ENCODE measurements around the gene KCNJ3. TPM values are rescaled to one million over a fixed set of nuclear protein-coding genes. Genes with fewer than 3 reads are reported as not detected.

The KCNJ3 gene
- total RNA-seq, 2 experiments from 2014 or later = not detected

DNA sequence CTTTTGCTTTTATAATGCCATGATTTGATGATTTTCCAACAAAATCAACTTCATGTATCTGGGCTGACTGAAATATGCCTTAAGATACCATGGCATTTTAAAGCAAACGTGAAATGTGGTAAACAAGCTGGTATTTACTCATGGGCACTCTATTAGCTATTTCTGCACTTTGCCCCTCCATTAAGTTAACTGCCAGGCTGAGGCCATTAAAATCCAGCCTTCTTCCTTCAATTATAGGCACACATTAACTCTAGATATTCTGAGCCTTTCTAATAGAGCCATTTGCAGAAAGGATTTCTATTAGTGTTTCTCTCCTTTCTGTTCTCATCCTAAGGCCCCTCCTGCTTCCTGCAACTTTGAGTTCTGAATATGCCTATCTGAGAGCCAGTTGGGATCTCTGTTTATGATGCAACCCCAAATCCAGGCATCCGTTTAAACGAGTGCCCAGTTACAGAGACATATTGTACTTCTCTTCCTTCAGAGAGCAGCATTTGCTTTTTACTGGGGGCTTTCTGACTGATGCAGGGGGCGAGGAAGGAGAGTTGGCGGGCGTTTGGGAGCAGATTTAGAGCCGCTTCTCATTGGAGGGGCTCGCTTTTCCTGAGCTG is 1.6 kb upstream of the KCNJ3 start:
- peaks cover 3% of the 10 kb centered on the region for H3K36me3 Mint-ChIP-seq
- POLR2A ChIA-PET = no interaction called here
- H3K9me3 Mint-ChIP-seq = peaks cover 3% of the 10 kb centered on the region
- no peak overlapping the region for H3K4me3 Mint-ChIP-seq
- no peak for ATAC-seq (ENCODE audit: low read depth)
- no peak overlapping the region for H3K27ac Mint-ChIP-seq
- peaks cover 5% of the 10 kb centered on the region for H3K4me1 Mint-ChIP-seq
- DNase-seq = no peak
- peaks cover 46% of the 10 kb centered on the region for H3K27me3 Mint-ChIP-seq

DNA sequence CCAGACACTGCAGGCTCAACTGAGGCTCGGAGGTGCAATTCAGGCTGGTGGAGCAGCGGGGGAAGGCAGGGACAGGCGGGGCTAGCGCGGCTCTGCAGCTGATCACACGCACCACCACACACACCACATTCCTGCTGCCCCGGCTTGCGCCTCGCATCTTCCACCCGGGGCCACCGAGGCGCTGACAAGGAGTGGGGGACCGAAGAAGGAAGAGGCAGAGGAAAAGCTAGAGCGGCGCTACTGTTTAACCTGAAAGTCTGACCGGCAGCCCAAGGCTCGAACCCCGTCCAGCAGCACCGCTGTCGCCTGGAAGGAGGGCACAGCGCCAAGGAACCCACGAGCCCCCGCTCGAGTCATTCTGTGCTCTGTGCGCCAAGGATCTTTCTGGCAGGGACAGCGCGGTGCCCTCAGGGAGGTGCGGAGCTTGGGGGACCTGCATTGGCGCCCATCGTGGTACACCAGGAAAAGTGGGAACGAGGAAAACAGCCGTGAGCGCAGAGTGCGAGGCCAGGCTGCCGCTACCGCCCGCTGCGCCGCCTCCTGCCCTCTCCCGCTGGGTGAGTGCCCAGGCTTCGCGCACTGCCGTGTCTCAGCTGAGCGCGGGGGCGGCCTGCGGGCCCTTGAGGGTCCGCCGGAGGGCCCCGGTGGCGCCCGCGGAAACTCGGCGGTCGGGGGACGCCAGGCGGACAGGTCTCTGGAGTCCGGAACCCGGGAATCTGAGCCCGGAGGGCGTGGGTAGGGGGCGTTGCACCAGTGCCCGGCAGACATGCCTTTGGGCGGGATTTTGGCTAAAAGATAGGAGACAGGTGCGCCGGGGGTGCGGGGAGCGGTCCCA is 860 bp upstream of the KCNJ3 start:
- Mint-ChIP-seq H3K4me3 (peak overlapping the region; percentile 49), H3K27me3 (peaks cover 46% of the 10 kb centered on the region), H3K4me1 (peaks cover 5% of the 10 kb centered on the region), H3K36me3 (peaks cover 3% of the 10 kb centered on the region), H3K9me3 (peaks cover 3% of the 10 kb centered on the region), H3K27ac (no peak overlapping the region)
- POLR2A ChIA-PET = no interaction called here
- DNase-seq (peak; percentile 27), ATAC-seq (ENCODE audit: low read depth) (peak; percentile 30)

DNA sequence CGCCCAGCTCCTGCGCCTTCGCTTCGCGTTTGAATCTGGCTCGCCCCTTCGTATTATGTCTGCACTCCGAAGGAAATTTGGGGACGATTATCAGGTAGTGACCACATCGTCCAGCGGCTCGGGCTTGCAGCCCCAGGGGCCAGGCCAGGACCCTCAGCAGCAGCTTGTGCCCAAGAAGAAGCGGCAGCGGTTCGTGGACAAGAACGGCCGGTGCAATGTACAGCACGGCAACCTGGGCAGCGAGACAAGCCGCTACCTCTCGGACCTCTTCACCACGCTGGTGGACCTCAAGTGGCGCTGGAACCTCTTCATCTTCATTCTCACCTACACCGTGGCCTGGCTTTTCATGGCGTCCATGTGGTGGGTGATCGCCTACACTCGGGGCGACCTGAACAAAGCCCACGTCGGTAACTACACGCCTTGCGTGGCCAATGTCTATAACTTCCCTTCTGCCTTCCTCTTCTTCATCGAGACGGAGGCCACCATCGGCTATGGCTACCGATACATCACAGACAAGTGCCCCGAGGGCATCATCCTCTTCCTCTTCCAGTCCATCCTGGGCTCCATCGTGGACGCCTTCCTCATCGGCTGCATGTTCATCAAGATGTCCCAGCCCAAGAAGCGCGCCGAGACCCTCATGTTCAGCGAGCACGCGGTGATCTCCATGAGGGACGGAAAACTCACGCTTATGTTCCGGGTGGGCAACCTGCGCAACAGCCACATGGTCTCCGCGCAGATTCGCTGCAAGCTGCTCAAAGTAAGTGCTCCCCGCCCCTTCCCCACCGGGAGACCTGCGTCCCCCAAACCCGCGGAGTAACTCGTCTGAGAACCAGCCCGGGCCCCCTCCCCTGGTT is 453 bp downstream of the KCNJ3 start:
- H3K36me3 Mint-ChIP-seq = peaks cover 3% of the 10 kb centered on the region
- H3K4me3 Mint-ChIP-seq = peak overlapping the region; percentile 44
- POLR2A ChIA-PET = no interaction called here

DNA sequence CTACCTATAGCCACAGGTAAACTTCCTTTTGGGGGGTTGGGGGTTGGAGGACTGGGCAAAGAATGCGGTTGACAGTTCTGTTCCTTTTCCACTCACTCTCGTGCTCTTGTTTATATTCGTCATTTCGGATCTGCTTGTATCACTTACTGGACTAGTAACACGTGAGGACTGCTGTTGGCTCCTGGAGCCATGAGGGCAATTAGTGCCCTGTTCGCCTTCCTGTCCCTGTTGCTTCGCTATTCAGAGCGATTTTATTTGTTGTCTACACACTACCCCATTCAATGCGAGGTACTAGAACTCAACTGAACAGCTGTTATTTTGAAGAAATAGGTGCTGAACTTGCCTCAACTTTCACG is 1.1 kb downstream of the KCNJ3 start:
- H3K27ac Mint-ChIP-seq = no peak overlapping the region
- H3K27me3 Mint-ChIP-seq = peaks cover 42% of the 10 kb centered on the region
- POLR2A ChIA-PET = no interaction called here
- DNase-seq = no peak
- H3K4me1 Mint-ChIP-seq = peaks cover 5% of the 10 kb centered on the region
- no peak for ATAC-seq (ENCODE audit: low read depth)
- H3K36me3 Mint-ChIP-seq = peaks cover 3% of the 10 kb centered on the region
- peaks cover 3% of the 10 kb centered on the region for H3K9me3 Mint-ChIP-seq
- H3K4me3 Mint-ChIP-seq = no peak overlapping the region

More for the DNA sequence above, 453 bp downstream of the KCNJ3 start:
- ATAC-seq (ENCODE audit: low read depth) = no peak
- Mint-ChIP-seq H3K9me3 (peaks cover 3% of the 10 kb centered on the region), H3K27me3 (peaks cover 43% of the 10 kb centered on the region), H3K4me1 (peaks cover 5% of the 10 kb centered on the region), H3K27ac (peak overlapping the region; percentile 30)
- no peak for DNase-seq

DNA sequence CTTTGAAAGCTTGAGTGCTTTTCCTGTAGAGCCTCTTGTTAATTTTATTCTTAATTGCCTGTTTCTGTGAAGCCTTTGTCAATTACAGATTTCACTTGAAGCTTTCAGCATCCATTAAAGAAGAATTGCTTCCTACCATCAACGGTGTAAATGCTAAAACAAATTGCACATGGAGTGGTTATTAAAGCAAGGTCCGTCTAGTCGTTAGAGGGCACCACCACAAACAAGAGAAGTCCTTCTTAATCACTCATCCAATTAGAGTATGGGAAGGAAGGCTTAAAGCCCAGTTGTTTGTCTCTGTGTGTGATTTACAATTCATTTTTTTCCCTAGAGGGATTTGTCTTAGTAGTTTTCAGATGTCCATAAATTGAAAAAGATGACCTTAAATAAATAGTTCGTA is 1.6 kb downstream of the KCNJ3 start:
- POLR2A ChIA-PET = no interaction called here
- no peak for ATAC-seq (ENCODE audit: low read depth)
- Mint-ChIP-seq H3K27ac (no peak overlapping the region), H3K9me3 (peaks cover 3% of the 10 kb centered on the region), H3K27me3 (peaks cover 42% of the 10 kb centered on the region), H3K4me1 (peaks cover 5% of the 10 kb centered on the region), H3K4me3 (no peak overlapping the region), H3K36me3 (peaks cover 3% of the 10 kb centered on the region)
- no peak for DNase-seq

DNA sequence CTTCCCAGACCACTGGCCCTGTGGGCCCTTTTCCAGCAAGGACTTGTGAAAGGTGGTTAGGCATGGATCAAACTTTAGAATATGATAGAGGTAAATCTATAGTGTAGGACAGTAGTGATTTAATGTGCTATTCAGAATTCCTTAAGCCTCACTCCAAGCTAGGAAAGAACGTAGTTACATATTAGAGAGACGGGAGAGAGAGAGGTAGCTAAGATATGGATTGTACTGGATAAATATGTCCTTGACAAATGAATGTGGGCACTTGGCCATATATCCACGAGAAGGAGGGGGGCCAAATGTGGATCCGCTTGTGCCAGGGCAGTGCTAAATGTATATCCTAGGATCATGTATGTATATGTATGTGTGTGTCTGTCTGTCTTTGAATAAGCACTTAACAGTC is 6.5 kb downstream of the KCNJ3 start:
- ATAC-seq (ENCODE audit: low read depth) (no peak), DNase-seq (no peak)
- no peak overlapping the region for H3K4me3 Mint-ChIP-seq
- H3K36me3 Mint-ChIP-seq = no peaks in the 10 kb centered on the region
- no peaks in the 10 kb centered on the region for H3K9me3 Mint-ChIP-seq
- H3K27ac Mint-ChIP-seq = no peak overlapping the region
- no peaks in the 10 kb centered on the region for H3K4me1 Mint-ChIP-seq
- peaks cover 6% of the 10 kb centered on the region for H3K27me3 Mint-ChIP-seq
- POLR2A ChIA-PET = no interaction called here

DNA sequence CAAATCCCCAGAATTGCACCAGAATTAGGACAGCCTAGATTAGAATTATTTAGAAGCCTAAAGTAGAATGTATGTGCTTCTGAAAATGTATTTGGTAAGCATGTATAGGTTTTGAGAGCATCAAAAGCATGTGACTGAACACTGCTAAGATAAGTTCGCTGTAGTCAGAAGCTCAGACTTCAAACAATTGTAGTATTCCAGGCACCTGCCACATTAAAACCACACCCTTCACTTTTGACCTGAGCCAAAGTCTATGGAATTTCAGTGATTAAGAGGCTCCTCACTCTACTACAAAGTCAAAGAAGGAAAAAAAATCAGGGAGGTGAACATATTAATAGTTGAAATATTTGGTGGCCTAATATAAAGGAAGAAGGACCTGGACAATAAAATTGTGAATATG is 8.2 kb downstream of the KCNJ3 start:
- no peaks in the 10 kb centered on the region for H3K27me3 Mint-ChIP-seq
- H3K9me3 Mint-ChIP-seq = no peaks in the 10 kb centered on the region
- no peaks in the 10 kb centered on the region for H3K4me1 Mint-ChIP-seq

DNA sequence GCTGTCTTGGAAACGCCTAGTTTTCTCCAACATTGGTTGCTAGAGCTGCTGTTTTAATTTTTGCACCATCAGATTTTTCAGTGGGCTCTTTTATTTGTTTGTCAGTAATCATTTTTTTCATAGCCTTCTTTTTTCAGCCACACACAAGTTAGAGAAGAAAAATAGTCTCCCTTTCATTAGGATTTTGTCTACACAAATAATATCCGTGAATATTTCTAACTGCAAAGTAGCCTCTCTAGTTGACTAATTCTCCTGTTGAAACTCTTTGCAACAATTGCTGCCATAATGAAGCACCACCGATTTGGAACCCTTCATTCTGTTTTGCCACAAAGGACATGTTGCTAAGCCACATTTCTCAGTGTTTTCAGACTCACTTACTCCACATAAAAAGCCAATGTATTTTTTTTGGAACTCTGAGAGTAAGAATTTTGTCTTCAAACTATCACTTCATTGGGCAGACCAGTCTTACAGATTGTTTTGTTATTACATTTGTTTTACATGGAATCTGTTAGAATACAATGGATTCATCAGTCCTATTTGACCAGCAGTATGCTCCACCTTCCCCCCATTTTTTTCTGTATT is 9.6 kb downstream of the KCNJ3 start:
- H3K27me3 Mint-ChIP-seq = no peaks in the 10 kb centered on the region
- H3K4me3 Mint-ChIP-seq = no peak overlapping the region
- DNase-seq = no peak

More for the DNA sequence above, 8.2 kb downstream of the KCNJ3 start:
- POLR2A ChIA-PET = no interaction called here
- DNase-seq (no peak), ATAC-seq (ENCODE audit: low read depth) (no peak)
- Mint-ChIP-seq H3K27ac (no peak overlapping the region), H3K36me3 (no peaks in the 10 kb centered on the region), H3K4me3 (no peak overlapping the region)

DNA sequence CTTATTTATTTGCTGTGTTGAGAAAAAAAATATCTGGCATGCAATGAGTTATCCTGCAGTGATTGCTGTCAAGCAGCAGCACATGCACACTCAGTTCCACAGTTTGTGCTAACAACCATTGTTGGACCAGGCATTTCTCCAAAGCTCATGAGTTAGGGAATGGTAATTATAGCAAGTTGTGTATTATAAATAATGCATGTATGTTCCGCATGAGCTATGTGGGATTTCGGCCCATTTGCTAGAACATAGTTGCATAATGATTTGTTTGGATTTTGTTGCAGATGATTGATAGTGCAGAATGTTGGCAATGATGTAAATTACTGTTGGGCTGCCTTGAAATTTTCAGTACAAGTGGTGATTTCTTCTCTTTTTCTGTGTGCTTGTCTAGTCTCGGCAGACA is 10.7 kb downstream of the KCNJ3 start:
- no peak overlapping the region for H3K27ac Mint-ChIP-seq
- no peaks in the 10 kb centered on the region for H3K27me3 Mint-ChIP-seq
- H3K36me3 Mint-ChIP-seq = no peaks in the 10 kb centered on the region
- POLR2A ChIA-PET = no interaction called here
- no peak overlapping the region for H3K4me3 Mint-ChIP-seq
- H3K4me1 Mint-ChIP-seq = no peaks in the 10 kb centered on the region
- ATAC-seq (ENCODE audit: low read depth) (no peak), DNase-seq (no peak)
- no peaks in the 10 kb centered on the region for H3K9me3 Mint-ChIP-seq

More for the DNA sequence above, 9.6 kb downstream of the KCNJ3 start:
- no peaks in the 10 kb centered on the region for H3K4me1 Mint-ChIP-seq
- no peaks in the 10 kb centered on the region for H3K9me3 Mint-ChIP-seq
- H3K36me3 Mint-ChIP-seq = no peaks in the 10 kb centered on the region
- H3K27ac Mint-ChIP-seq = no peak overlapping the region
- POLR2A ChIA-PET = no interaction called here
- no peak for ATAC-seq (ENCODE audit: low read depth)

DNA sequence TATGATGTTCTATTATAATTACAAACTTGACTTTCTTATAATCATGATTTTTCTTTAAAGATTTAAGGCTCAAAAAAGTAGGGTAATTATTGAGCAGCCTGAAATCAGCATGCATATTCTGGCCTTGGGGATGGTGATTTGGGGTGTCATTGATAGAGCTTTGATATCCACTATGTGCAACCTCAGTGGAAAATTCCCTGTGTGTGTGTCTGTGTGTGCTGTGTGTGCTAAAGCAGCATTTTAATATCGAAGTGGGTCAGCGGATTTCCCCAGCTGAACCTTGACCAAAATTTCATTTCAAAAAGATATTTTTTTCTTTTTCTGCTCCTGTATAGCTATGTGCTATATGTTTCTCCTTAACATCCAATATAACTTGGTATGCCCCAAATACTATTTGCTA is 11.6 kb downstream of the KCNJ3 start:
- Mint-ChIP-seq H3K36me3 (no peaks in the 10 kb centered on the region), H3K4me1 (no peaks in the 10 kb centered on the region), H3K27me3 (no peaks in the 10 kb centered on the region), H3K9me3 (no peaks in the 10 kb centered on the region), H3K4me3 (no peak overlapping the region), H3K27ac (no peak overlapping the region)
- POLR2A ChIA-PET = no interaction called here
- ATAC-seq (ENCODE audit: low read depth) (no peak), DNase-seq (no peak)

DNA sequence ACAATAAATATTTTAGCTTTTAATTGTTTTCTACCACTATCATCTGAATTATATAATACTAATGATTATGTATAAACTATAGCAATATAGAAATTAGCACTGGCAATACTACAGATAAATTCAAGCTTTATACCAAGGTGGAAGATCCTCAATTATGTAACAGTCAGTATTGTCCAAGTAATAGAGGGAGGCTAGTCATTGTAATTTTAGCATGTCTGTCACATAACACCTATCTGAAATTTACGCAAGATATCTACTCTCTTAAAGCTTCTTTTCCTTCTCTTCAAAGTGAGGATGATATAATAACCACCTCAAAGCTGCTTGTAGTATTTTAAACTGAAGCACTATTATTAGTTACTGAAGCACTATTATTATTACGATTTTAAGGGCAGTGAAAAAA is 12.2 kb downstream of the KCNJ3 start:
- Mint-ChIP-seq H3K4me3 (no peak overlapping the region), H3K9me3 (no peaks in the 10 kb centered on the region), H3K36me3 (no peaks in the 10 kb centered on the region), H3K27ac (no peak overlapping the region), H3K27me3 (no peaks in the 10 kb centered on the region), H3K4me1 (no peaks in the 10 kb centered on the region)
- no peak for DNase-seq
- ATAC-seq (ENCODE audit: low read depth) = no peak
- POLR2A ChIA-PET = no interaction called here

DNA sequence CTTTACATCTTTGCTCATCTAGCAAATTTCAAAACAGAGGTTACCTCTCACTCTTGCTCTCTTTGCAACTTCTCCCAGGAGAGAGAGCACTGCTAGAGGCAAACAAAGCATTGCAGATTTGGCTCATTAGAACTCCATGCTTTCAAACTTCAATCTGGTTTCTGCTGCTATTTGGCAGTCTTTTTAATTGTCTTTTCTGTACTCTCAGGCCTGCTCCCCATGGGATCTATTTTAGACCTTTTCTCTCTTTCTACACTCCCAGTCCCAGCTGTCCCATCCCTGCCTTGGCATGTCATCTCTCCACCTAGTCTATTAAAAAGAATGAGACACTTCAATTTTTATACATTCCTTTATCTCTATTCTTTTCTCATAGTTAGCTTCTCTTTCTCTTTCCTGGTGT is 15.2 kb downstream of the KCNJ3 start:
- DNase-seq = no peak
- H3K36me3 Mint-ChIP-seq = no peaks in the 10 kb centered on the region
- POLR2A ChIA-PET = no interaction called here
- peaks cover 2% of the 10 kb centered on the region for H3K27me3 Mint-ChIP-seq
- no peak for ATAC-seq (ENCODE audit: low read depth)
- H3K4me1 Mint-ChIP-seq = no peaks in the 10 kb centered on the region
- H3K4me3 Mint-ChIP-seq = no peak overlapping the region
- no peak overlapping the region for H3K27ac Mint-ChIP-seq
- H3K9me3 Mint-ChIP-seq = no peaks in the 10 kb centered on the region

DNA sequence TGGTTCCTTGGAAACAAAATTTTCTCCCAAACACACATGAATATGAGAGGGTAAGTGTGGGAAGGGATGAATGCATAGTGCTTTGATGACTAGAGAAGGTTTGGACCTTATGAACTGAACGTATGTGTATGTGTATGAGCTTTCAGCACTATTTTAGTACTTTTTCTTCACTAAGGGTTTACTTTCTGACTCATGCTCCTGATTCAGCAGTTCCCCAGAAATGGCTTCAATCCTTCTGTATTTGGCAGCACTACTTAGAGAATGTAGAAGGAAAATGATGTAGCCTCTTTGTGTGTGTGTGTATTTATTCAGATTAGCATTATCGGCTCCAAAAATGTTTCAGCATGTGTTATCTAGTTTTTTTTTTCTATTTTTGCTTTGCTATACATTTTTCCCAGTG is 22.2 kb downstream of the KCNJ3 start:
- Mint-ChIP-seq H3K4me3 (no peak overlapping the region), H3K27me3 (peaks cover 2% of the 10 kb centered on the region), H3K4me1 (no peaks in the 10 kb centered on the region), H3K36me3 (no peaks in the 10 kb centered on the region), H3K9me3 (no peaks in the 10 kb centered on the region), H3K27ac (no peak overlapping the region)
- no peak for ATAC-seq (ENCODE audit: low read depth)
- POLR2A ChIA-PET = no interaction called here
- DNase-seq = no peak

Measured in activated naive CD8-positive, alpha-beta T cell treated with anti-CD3 and anti-CD28 coated beads, Interleukin-2, amount 10 ng/mL, durations not matched to agents 7 days and 5 days (primary cell).